ENCODE results near the gene OR1A1.

OR1A1 gene

GRCh38 chr17:3189961-3190360, 17.5 kb upstream of the OR1A1 start (continued):
- TF ChIP-seq, protein P1, sequence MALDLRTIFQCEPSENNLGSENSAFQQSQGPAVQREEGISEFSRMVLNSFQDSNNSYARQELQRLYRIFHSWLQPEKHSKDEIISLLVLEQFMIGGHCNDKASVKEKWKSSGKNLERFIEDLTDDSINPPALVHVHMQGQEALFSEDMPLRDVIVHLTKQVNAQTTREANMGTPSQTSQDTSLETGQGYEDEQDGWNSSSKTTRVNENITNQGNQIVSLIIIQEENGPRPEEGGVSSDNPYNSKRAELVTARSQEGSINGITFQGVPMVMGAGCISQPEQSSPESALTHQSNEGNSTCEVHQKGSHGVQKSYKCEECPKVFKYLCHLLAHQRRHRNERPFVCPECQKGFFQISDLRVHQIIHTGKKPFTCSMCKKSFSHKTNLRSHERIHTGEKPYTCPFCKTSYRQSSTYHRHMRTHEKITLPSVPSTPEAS (tag by site-specific recombination; IDR thresholded peaks at IDR 0.05): no peak
- TF ChIP-seq ZNF664 (tag by site-specific recombination; IDR thresholded peaks at IDR 0.05): no peak
- TF ChIP-seq ZNF148 (tag by site-specific recombination; IDR thresholded peaks at IDR 0.05; ENCODE audit: borderline replicate concordance): no peak
- TF ChIP-seq GLIS2 (tag by site-specific recombination; IDR thresholded peaks at IDR 0.05): no peak
- TF ChIP-seq, protein P2, sequence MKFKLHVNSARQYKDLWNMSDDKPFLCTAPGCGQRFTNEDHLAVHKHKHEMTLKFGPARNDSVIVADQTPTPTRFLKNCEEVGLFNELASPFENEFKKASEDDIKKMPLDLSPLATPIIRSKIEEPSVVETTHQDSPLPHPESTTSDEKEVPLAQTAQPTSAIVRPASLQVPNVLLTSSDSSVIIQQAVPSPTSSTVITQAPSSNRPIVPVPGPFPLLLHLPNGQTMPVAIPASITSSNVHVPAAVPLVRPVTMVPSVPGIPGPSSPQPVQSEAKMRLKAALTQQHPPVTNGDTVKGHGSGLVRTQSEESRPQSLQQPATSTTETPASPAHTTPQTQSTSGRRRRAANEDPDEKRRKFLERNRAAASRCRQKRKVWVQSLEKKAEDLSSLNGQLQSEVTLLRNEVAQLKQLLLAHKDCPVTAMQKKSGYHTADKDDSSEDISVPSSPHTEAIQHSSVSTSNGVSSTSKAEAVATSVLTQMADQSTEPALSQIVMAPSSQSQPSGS (tag by site-specific recombination; IDR thresholded peaks at IDR 0.05; ENCODE audit: low read depth): no peak
- TF ChIP-seq ZNF707 (tag by site-specific recombination; IDR thresholded peaks at IDR 0.05): no peak
- TF ChIP-seq SCRT2 (tag by site-specific recombination; IDR thresholded peaks at IDR 0.05): no peak
- TF ChIP-seq ZNF311 (tag by site-specific recombination; IDR thresholded peaks at IDR 0.05; ENCODE audit: borderline replicate concordance): no peak

DNA sequence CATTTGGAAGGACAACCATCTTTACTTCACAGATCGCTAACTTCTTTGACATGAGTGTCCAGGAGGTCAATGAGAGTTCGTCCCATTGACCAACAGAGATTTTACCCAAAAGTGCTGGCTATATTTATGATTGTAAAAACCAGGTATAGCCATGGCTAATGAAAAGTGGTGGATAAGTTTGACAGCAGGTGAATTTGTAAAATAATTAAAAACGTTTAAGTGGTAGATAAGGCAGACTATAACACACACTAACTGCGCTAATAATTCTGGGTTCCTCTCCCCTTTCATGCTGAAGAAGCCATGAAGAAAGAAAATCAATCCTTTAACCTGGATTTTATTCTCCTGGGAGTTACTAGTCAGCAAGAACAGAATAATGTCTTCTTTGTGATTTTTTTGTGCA, 10.2 kb upstream of the OR1A1 start, which contains the start of gene OR1A2:
TSS of gene OR1A2 (plus strand) at position 301 of the 400 bp plus-strand sequence. CDS start at position 301, 0 bp downstream.
- POLR2A ChIA-PET: no interaction called here
- no peaks in the 10 kb centered on the region for H3K36me3 ChIP-seq (ENCODE audit: control insufficient read depth in 2 of 2, insufficient read depth in 1 of 2, low read length in 2 of 2)
- no peaks in the 10 kb centered on the region for H3K9me3 ChIP-seq (ENCODE audit: control insufficient read depth, insufficient read depth, low read depth, low read length)
- CTCF ChIA-PET: no interaction called here
- no peak within 1 kb of the TSS for H3K27ac ChIP-seq (ENCODE audit: extremely low read depth, low read depth, low read length)
- no peak for TF ChIP-seq TCF7L2 (IDR thresholded peaks at IDR 0.05; ENCODE audit: borderline replicate concordance, low read depth, low read length)
- no peak for TF ChIP-seq ZNF596 (tag by site-specific recombination; IDR thresholded peaks at IDR 0.05)
- TF ChIP-seq REST (tag by site-specific recombination; IDR thresholded peaks at IDR 0.05): no peak
- no peak for TF ChIP-seq ZNF18 (tag by site-specific recombination; IDR thresholded peaks at IDR 0.05)
- no peak for TF ChIP-seq ZNF2 (tag by site-specific recombination; IDR thresholded peaks at IDR 0.05)
- TF ChIP-seq SETDB1 (IDR thresholded peaks at IDR 0.05; ENCODE audit: insufficient read length, low read length): no peak
- no peak for TF ChIP-seq ZNF114 (tag by site-specific recombination; IDR thresholded peaks at IDR 0.05)
- TF ChIP-seq, protein P3, sequence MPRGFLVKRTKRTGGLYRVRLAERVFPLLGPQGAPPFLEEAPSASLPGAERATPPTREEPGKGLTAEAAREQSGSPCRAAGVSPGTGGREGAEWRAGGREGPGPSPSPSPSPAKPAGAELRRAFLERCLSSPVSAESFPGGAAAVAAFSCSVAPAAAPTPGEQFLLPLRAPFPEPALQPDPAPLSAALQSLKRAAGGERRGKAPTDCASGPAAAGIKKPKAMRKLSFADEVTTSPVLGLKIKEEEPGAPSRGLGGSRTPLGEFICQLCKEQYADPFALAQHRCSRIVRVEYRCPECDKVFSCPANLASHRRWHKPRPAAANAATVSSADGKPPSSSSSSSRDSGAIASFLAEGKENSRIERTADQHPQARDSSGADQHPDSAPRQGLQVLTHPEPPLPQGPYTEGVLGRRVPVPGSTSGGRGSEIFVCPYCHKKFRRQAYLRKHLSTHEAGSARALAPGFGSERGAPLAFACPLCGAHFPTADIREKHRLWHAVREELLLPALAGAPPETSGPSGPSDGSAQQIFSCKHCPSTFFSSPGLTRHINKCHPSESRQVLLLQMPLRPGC (tag by site-specific recombination; IDR thresholded peaks at IDR 0.05): no peak
- TF ChIP-seq ZNF10 (tag by site-specific recombination; IDR thresholded peaks at IDR 0.05): no peak
- no peaks in the 10 kb centered on the region for H3K4me1 ChIP-seq (ENCODE audit: control insufficient read depth, insufficient read depth, low read length)
- H3K4me3 ChIP-seq (ENCODE audit: low read depth, low read length): no peak within 1 kb of the TSS
